NB4 (cell line): ENCODE measurements around the gene ABLIM1.

ENCODE experiments used
- POLR2A ChIP-seq: IDR thresholded peaks from 2 replicates; pipeline ENCODE4 v1.6.1; 2011; ENCODE audit warnings: mild to moderate bottlenecking; ENCODE audit not compliant: insufficient read length; ENCODE audit errors: extremely low read depth
- TF ChIP-seq, protein P1 (sequence below): IDR thresholded peaks from one replicate; pipeline ENCODE4 v1.5.1; 2012; ENCODE audit warnings: low read depth, low read length
- TF ChIP-seq, protein P2 (sequence below): IDR thresholded peaks from 2 replicates; pipeline ENCODE4 v1.6.1; 2011; ENCODE audit warnings: low read depth, low read length

DNA sequence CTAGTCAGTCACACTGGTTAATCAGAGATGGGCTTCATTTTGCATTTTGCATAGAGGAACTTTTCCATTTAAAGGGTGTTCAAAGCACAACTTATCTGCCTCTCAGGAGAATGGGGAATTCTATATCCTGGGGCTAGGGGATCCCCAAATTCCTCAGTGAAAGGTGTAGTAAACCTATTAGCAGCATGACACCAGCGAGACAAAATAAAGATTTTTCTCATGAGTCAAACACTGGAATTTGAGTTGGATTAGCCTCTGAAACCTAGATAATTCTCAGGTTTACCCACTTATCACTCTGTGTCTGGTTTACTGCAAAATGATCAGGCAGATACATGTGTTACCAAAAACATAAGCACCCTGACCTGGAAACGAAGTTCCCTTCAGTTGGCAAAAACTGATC is 255.8 kb downstream of the ABLIM1 start:
- TF ChIP-seq, protein P1, sequence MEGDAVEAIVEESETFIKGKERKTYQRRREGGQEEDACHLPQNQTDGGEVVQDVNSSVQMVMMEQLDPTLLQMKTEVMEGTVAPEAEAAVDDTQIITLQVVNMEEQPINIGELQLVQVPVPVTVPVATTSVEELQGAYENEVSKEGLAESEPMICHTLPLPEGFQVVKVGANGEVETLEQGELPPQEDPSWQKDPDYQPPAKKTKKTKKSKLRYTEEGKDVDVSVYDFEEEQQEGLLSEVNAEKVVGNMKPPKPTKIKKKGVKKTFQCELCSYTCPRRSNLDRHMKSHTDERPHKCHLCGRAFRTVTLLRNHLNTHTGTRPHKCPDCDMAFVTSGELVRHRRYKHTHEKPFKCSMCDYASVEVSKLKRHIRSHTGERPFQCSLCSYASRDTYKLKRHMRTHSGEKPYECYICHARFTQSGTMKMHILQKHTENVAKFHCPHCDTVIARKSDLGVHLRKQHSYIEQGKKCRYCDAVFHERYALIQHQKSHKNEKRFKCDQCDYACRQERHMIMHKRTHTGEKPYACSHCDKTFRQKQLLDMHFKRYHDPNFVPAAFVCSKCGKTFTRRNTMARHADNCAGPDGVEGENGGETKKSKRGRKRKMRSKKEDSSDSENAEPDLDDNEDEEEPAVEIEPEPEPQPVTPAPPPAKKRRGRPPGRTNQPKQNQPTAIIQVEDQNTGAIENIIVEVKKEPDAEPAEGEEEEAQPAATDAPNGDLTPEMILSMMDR = no peak
- TF ChIP-seq POLR2A = no peak
- TF ChIP-seq, protein P2, sequence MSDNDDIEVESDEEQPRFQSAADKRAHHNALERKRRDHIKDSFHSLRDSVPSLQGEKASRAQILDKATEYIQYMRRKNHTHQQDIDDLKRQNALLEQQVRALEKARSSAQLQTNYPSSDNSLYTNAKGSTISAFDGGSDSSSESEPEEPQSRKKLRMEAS = no peak
